Lung (tissue), 12 donors: Measurements from ENCODE around the gene MSL1. TPM values are rescaled to one million over a fixed set of nuclear protein-coding genes. Genes with fewer than 3 reads are reported as not detected.

ENCODE experiments used
- ATAC-seq: fragments of 200-7000 bp; cut with Tn5 transposase; one replicate; pipeline ENCODE4 v1.9.1; 2020; ENCODE audit warnings: moderate number of reproducible peaks; ENCODE audit not compliant: insufficient read depth, low FRiP score
- DNase-seq, 3 donors: peaks; one replicate each; pipeline ENCODE4 v3.0.0-alpha.2; 2013 to 2017
- H3K27ac ChIP-seq, 2 donors: one replicate each; pipeline ENCODE4 v1.5.1; 2013; ENCODE audit warnings: mild to moderate bottlenecking in 2 of 2, moderate library complexity in 2 of 2, control low read depth in 1 of 2, inconsistent platforms in 1 of 2, low read depth in 1 of 2, low read length in 1 of 2
- H3K27me3 ChIP-seq, 3 donors: one replicate each; pipeline ENCODE4 v1.5.1; 2013; ENCODE audit warnings: low read length in 2 of 3; ENCODE audit not compliant: control insufficient read depth in 3 of 3, insufficient read depth in 3 of 3
- H3K36me3 ChIP-seq, 4 donors: one replicate each; pipeline ENCODE4 v1.5.1; 2013; ENCODE audit warnings: low read length in 4 of 4, mild to moderate bottlenecking in 1 of 4, moderate library complexity in 1 of 4; ENCODE audit not compliant: control insufficient read depth in 4 of 4, insufficient read depth in 4 of 4
- H3K4me1 ChIP-seq, 5 donors: one replicate each; pipeline ENCODE4 v1.5.1; 2013; ENCODE audit warnings: low read length in 5 of 5, mild to moderate bottlenecking in 2 of 5, moderate library complexity in 1 of 5; ENCODE audit not compliant: control insufficient read depth in 5 of 5, insufficient read depth in 5 of 5
- H3K4me3 ChIP-seq: one replicate; pipeline ENCODE4 v1.5.1; 2013; ENCODE audit warnings: mild to moderate bottlenecking, control low read depth, moderate library complexity
- H3K9ac ChIP-seq, 2 donors: one replicate each; pipeline ENCODE4 v1.5.1; 2013; ENCODE audit warnings: low read length in 2 of 2, control low read depth in 1 of 2; ENCODE audit not compliant: insufficient read depth in 1 of 2
- H3K9me3 ChIP-seq, 4 donors: one replicate each; pipeline ENCODE4 v1.5.1; 2013; ENCODE audit warnings: low read length in 3 of 4, mild to moderate bottlenecking in 1 of 4, moderate library complexity in 1 of 4; ENCODE audit not compliant: control insufficient read depth in 4 of 4, insufficient read depth in 3 of 4
- WGBS, 2 donors: extraction: QIAGEN DNeasy Blood & Tissue Kit; methylation state at CpG; one replicate each; pipeline ENCODE4 v1.1.7; 2013; 5-methylcytosine and 5-hydroxymethylcytosine counted together
- polyA plus RNA-seq, 2 donors: library from polyadenylated mRNA; stranded (reverse); fragments of 200-250 nt; gene quantifications; one replicate each; pipeline ENCODE4 v1.2.1, GENCODE V29; 2013
- total RNA-seq, 2 donors: library from RNA; depleted of rRNA in 1 of 2; stranded (reverse); fragments of >200 nt in 1 of 2; gene quantifications; one replicate each; pipeline ENCODE4 v1.2.1, GENCODE V29; 2014 to 2021
- TF ChIP-seq, protein P1 (sequence below): IDR thresholded peaks from 2 replicates; pipeline ENCODE4 v1.5.1; 2012; ENCODE audit warnings: mild to moderate bottlenecking; ENCODE audit errors: control extremely low read depth, extremely low read depth
- donor health status: control.
- donor health status: control.
- donor health status: Bipolar disorder and iron deficiency.
- donor health status: healthy.
- donor health status: DM: yes; HTN: yes; CAD: no.

Gene MSL1
- total and polyA plus RNA-seq, 4 donors = 73.2 to 111 (median 84.7) TPM

DNA sequence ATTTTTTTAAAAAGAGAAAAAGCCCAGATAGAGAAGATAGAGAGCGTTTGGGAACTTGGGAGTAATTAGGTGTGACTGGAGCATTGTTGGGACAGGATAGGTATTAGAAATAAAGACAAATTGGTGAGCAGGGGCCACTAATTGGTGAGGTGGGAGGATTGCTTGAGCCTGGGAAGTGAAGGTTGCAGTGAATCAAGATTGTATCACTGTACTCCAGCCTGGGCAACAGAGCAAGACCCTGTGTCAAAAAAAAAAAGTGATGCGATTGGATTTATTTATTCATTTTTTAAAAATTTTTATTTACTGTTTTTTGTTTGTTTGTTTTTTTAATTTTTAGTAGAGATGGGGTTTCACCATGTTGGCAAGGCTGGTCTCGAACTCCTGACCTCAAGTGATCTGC lies 23.7 kb downstream of the MSL1 start:
- no peak overlapping the region for H3K4me3 ChIP-seq
- TF ChIP-seq, protein P1, sequence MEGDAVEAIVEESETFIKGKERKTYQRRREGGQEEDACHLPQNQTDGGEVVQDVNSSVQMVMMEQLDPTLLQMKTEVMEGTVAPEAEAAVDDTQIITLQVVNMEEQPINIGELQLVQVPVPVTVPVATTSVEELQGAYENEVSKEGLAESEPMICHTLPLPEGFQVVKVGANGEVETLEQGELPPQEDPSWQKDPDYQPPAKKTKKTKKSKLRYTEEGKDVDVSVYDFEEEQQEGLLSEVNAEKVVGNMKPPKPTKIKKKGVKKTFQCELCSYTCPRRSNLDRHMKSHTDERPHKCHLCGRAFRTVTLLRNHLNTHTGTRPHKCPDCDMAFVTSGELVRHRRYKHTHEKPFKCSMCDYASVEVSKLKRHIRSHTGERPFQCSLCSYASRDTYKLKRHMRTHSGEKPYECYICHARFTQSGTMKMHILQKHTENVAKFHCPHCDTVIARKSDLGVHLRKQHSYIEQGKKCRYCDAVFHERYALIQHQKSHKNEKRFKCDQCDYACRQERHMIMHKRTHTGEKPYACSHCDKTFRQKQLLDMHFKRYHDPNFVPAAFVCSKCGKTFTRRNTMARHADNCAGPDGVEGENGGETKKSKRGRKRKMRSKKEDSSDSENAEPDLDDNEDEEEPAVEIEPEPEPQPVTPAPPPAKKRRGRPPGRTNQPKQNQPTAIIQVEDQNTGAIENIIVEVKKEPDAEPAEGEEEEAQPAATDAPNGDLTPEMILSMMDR = no peak
- DNase-seq (no peak), ATAC-seq (no peak)
- H3K4me1 ChIP-seq = peaks cover 0 to 10% (median 0%) of the 10 kb centered on the region in 5 donors
- H3K27ac ChIP-seq = no peak overlapping the region
- H3K27me3 ChIP-seq = no peaks in the 10 kb centered on the region
- no peak overlapping the region for H3K9ac ChIP-seq
- 94 to 99% methylated on average over 3 of the region's 3 CpGs for WGBS, 2 donors
- H3K36me3 ChIP-seq = peaks cover 15 to 39% (median 21%) of the 10 kb centered on the region in 4 donors
- no peaks in the 10 kb centered on the region for H3K9me3 ChIP-seq

DNA sequence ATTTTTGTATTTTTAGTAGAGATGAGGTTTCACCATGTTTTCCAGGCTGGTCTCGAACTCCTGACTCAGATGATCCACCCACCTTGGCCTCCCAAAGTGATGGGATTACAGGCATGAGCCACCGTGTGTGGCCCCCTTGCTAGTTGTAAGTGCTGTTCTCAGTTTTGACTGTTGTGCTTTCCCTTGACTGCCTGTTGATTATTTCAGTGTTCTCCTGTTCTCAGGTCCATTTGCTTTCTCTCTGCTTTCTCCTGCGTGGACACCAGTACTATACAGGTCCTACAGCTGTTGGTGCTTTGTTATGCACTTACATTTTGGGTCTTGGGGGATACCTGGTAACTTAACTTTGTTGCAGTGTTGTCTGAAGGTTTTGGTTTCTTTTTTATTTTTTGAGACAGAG lies 26.8 kb downstream of the MSL1 start:
- Histone ChIP-seq H3K4me3 (no peak overlapping the region), H3K36me3 (peaks cover 19 to 35% (median 27%) of the 10 kb centered on the region in 4 donors), H3K9ac (no peak overlapping the region), H3K27ac (no peak overlapping the region), H3K4me1 (peaks cover 0 to under 1% (median 0%) of the 10 kb centered on the region in 5 donors), H3K27me3 (no peaks in the 10 kb centered on the region), H3K9me3 (no peaks in the 10 kb centered on the region)
- ATAC-seq (no peak), DNase-seq (no peak)
- TF ChIP-seq, protein P1 = no peak
- 87 to 93% methylated on average over 3 of the region's 3 CpGs for WGBS, 2 donors

GRCh38 chr17:40150276-40150675 lies 28.5 kb downstream of the MSL1 start:
- H3K4me3 ChIP-seq = no peak overlapping the region
- no peak overlapping the region for H3K27ac ChIP-seq
- H3K4me1 ChIP-seq = peaks cover 0 to 1% (median 0%) of the 10 kb centered on the region in 5 donors
- DNase-seq (no peak), ATAC-seq (no peak)
- H3K9me3 ChIP-seq = no peaks in the 10 kb centered on the region
- TF ChIP-seq, protein P1 = no peak
- H3K36me3 ChIP-seq = peaks cover 22 to 39% (median 27%) of the 10 kb centered on the region in 4 donors
- WGBS, 2 donors = 74 to 85% methylated on average over 4 of the region's 4 CpGs
- H3K27me3 ChIP-seq = no peaks in the 10 kb centered on the region
- no peak overlapping the region for H3K9ac ChIP-seq

DNA sequence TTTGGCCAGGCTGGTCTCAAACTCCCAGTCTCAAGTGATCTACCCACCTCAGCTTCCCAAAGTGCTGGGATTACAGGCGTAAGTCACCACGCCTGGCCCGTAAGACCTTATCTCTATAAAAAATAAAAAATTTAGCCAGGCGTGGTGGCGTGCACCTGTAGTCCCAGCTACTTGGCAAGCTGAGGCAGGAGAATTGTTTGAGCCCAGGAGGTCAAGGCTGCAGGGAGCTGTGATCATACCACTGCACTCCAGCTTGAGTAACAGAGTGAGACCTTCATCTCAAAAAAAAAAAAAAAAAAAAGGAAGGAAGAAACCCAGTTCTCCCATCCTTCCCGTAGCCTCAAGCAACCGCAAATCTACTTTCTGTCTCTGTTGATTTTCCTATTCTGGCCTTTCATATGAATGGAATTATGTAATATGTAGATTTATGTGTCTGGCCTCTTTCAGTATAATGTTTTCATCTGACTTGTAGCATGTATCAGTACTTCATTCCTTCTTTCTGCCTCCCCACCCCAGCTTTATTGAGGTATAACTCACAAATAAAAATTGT lies 29.7 kb downstream of the MSL1 start:
- peaks cover 0 to 1% (median 0%) of the 10 kb centered on the region in 5 donors for H3K4me1 ChIP-seq
- ATAC-seq (no peak), DNase-seq (no peak)
- no peaks in the 10 kb centered on the region for H3K27me3 ChIP-seq
- H3K36me3 ChIP-seq = peaks cover 22 to 48% (median 30%) of the 10 kb centered on the region in 4 donors
- H3K27ac ChIP-seq = no peak overlapping the region
- 59 to 70% methylated on average over 7 of the region's 7 CpGs for WGBS, 2 donors
- H3K4me3 ChIP-seq = no peak overlapping the region
- H3K9ac ChIP-seq = no peak overlapping the region
- H3K9me3 ChIP-seq = no peaks in the 10 kb centered on the region
- TF ChIP-seq, protein P1 = no peak
